Measurements from ENCODE around the gene VAMP7. TPM values are rescaled to one million over a fixed set of nuclear protein-coding genes. Genes with fewer than 3 reads are reported as not detected.

Gene VAMP7
- total and polyA plus RNA-seq, 2 of the 8 experiments (the other 6 are each of a cell fraction or from before 2014, with no cell fraction given), result 14.2 to 22.1 TPM

- no peak overlapping the region for H2AFZ ChIP-seq (ENCODE audit: low read length)
- FAIRE-seq (no peak), DNase-seq (ENCODE audit: low read depth in 1 of 2, low spot score in 2 of 2) (no peak)
- no peak for TF ChIP-seq CREB1 (IDR thresholded peaks at IDR 0.05)
- no peak for TF ChIP-seq PHF8 (conservative IDR thresholded peaks at IDR 0.05; ENCODE audit: low read depth, low read length)
- no peak for TF ChIP-seq SIRT6 (IDR thresholded peaks at IDR 0.05; ENCODE audit: low read length)
- TF ChIP-seq KDM1A (IDR thresholded peaks at IDR 0.05; ENCODE audit: borderline replicate concordance, low read length), result no peak
- no peak for TF ChIP-seq TCF12 (IDR thresholded peaks at IDR 0.05; ENCODE audit: low read depth, low read length)
- no peak for TF ChIP-seq CTBP2 (IDR thresholded peaks at IDR 0.05; ENCODE audit: borderline replicate concordance, insufficient read depth, insufficient read length, low read length)
- no peak for TF ChIP-seq POU5F1 (IDR thresholded peaks at IDR 0.05; ENCODE audit: low read depth, low read length)
- no peak for TF ChIP-seq CBX8 (IDR thresholded peaks at IDR 0.05; ENCODE audit: borderline replicate concordance, low read depth, low read length)
- no peak for TF ChIP-seq ASH2L (IDR thresholded peaks at IDR 0.05; ENCODE audit: low read length)
- no peak for TF ChIP-seq SP4 (IDR thresholded peaks at IDR 0.05; ENCODE audit: low read length)
- TF ChIP-seq TEAD4 (IDR thresholded peaks at IDR 0.05; ENCODE audit: low read depth, low read length), result no peak
- no peak for TF ChIP-seq KDM5A (IDR thresholded peaks at IDR 0.05; ENCODE audit: low read length)
- ChIA-PET CTCF (ENCODE audit: partially characterized antibody) (no interaction called here), POLR2A (ENCODE audit: partially characterized antibody) (no interaction called here)
- H3K9ac ChIP-seq (replicated peaks in 1 of 4; ENCODE audit: extremely low read depth in 1 of 4, low read depth in 3 of 4, low read length in 3 of 4), result no peak overlapping the region
- no peaks in the 10 kb centered on the region for H3K27me3 ChIP-seq (replicated peaks in 1 of 4; ENCODE audit: control insufficient read depth in 3 of 4, extremely low read depth in 1 of 4, insufficient read depth in 3 of 4, low read length in 3 of 4)
- H2BK120ac ChIP-seq (replicated peaks; ENCODE audit: low read depth, low read length), result no peak overlapping the region
- no peaks in the 10 kb centered on the region for H3K79me1 ChIP-seq (ENCODE audit: low read depth, low read length)
- no peak overlapping the region for H4K91ac ChIP-seq (replicated peaks; ENCODE audit: insufficient read length, low read length)
- no peaks in the 10 kb centered on the region for H3K79me2 ChIP-seq (ENCODE audit: control insufficient read depth in 1 of 2, insufficient read depth in 2 of 2, low read length in 2 of 2)
- no peak overlapping the region for H2BK5ac ChIP-seq (ENCODE audit: low read depth, low read length)
- no peak overlapping the region for H2AK5ac ChIP-seq (ENCODE audit: low read depth, low read length)
- no peak overlapping the region for H2BK12ac ChIP-seq (ENCODE audit: low read depth, low read length)
- H2BK20ac ChIP-seq (ENCODE audit: low read length), result no peak overlapping the region
- H2BK15ac ChIP-seq (ENCODE audit: low read length), result no peak overlapping the region
- no peak overlapping the region for H3K27ac ChIP-seq (ENCODE audit: low read depth, low read length)
- no peak overlapping the region for H3K4ac ChIP-seq (replicated peaks; ENCODE audit: insufficient read length, low read depth, low read length)
- H3K23me2 ChIP-seq (ENCODE audit: low read depth, low read length), result no peaks in the 10 kb centered on the region
- H4K5ac ChIP-seq (ENCODE audit: insufficient read length, low read depth, low read length), result no peak overlapping the region
- no peak overlapping the region for H3K18ac ChIP-seq (ENCODE audit: extremely low read depth, low read length)
- H3K9me3 ChIP-seq (ENCODE audit: insufficient read depth in 2 of 2, low read depth in 1 of 2, low read length in 1 of 2), result peaks cover 17 to 43% of the 10 kb centered on the region in 2 experiments; a peak in 3 of 4 replicates
- no peak overlapping the region for H3K4me2 ChIP-seq (ENCODE audit: insufficient read depth in 1 of 2, low read depth in 2 of 2, low read length in 2 of 2)
- no peak overlapping the region for H3K56ac ChIP-seq (replicated peaks; ENCODE audit: insufficient read length, low read depth, low read length)
- H3K14ac ChIP-seq (ENCODE audit: insufficient read length), result no peak overlapping the region
- no peaks in the 10 kb centered on the region for H3K36me3 ChIP-seq (ENCODE audit: control insufficient read depth in 2 of 4, insufficient read depth in 4 of 4, low read length in 3 of 4)
- no peaks in the 10 kb centered on the region for H3K4me1 ChIP-seq (replicated peaks in 1 of 4; ENCODE audit: control insufficient read depth in 3 of 4, insufficient read depth in 4 of 4, low read length in 3 of 4)
- WGBS, 2 experiments (ENCODE audit: extremely low coverage in 1 of 2, insufficient coverage in 1 of 2, insufficient read length in 1 of 2, insufficient replicate concordance in 2 of 2, low coverage in 1 of 2, low lambda C conversion rate in 2 of 2, missing lambda C conversion rate in 1 of 2), result 73% methylated on average over 1 of the region's 1 CpG; no CpG with 5 or more reads in 1 of the 2 experiments
- H4K8ac ChIP-seq (ENCODE audit: extremely low read depth, insufficient read depth, low read length), result no peak overlapping the region
- no peak overlapping the region for H3K4me3 ChIP-seq (ENCODE audit: extremely low read depth in 1 of 4, insufficient read depth in 2 of 4, low read depth in 3 of 4, low read length in 4 of 4)
- H3K23ac ChIP-seq (ENCODE audit: insufficient read length), result no peak overlapping the region
- no peaks in the 10 kb centered on the region for H4K20me1 ChIP-seq (replicated peaks in 1 of 2; ENCODE audit: control insufficient read depth in 1 of 2, insufficient read depth in 2 of 2, low read length in 2 of 2)
Observed at GRCh38 chrX:155968326-155968661, 87.1 kb downstream of the VAMP7 start.
